SK-N-SH treated with all-trans-retinoic acid at 6 μM for 48 hours (cell line): ENCODE data around the gene SUPT3H.

Experiments
- ATAC-seq: fragments of 200-7000 bp; cut with Tn5 transposase; 3 replicates; pipeline ENCODE4 v1.9.1; 2020; ENCODE audit warnings: mild to moderate bottlenecking, moderate library complexity
- ARNTL ChIP-seq: fragments of 450-650 bp; formaldehyde crosslinking; IDR thresholded peaks from 2 replicates; pipeline ENCODE4 v1.5.0; 2020; ENCODE audit warnings: low read depth, mild to moderate bottlenecking, moderate library complexity, borderline replicate concordance
- BACH2 ChIP-seq: fragments of 250-450 bp; sonication (Bioruptor Pico); IDR thresholded peaks from 2 replicates; pipeline ENCODE4 v1.9.0; 2021; ENCODE audit warnings: mild to moderate bottlenecking, borderline replicate concordance
- CREB5 ChIP-seq: fragments of 250-450 bp; sonication (Bioruptor Pico); IDR thresholded peaks from 2 replicates; pipeline ENCODE4 v1.5.1; 2020; ENCODE audit warnings: low read depth, mild to moderate bottlenecking, moderate library complexity
- CSDC2 ChIP-seq: fragments of 250-450 bp; sonication (Bioruptor Pico); IDR thresholded peaks from 2 replicates; pipeline ENCODE4 v1.5.0; 2020; ENCODE audit warnings: mild to moderate bottlenecking, moderate library complexity
- CSRNP3 ChIP-seq: fragments of 250-450 bp; sonication (Bioruptor Pico); IDR thresholded peaks from 2 replicates; pipeline ENCODE4 v1.5.1; 2021; ENCODE audit warnings: mild to moderate bottlenecking, moderate library complexity
- ESRRG ChIP-seq: fragments of 250-450 bp; sonication (Bioruptor Pico); IDR thresholded peaks from 2 replicates; pipeline ENCODE4 v1.6.1; 2021; ENCODE audit warnings: mild to moderate bottlenecking
- GLIS3 ChIP-seq: fragments of 250-450 bp; sonication (Bioruptor Pico); IDR thresholded peaks from 2 replicates; pipeline ENCODE4 v1.5.0; 2020; ENCODE audit warnings: mild to moderate bottlenecking, moderate library complexity
- ISL1 ChIP-seq: fragments of 250-450 bp; sonication (Bioruptor Pico); IDR thresholded peaks from 2 replicates; pipeline ENCODE4 v2.1.2; 2022; ENCODE audit warnings: mild to moderate bottlenecking, moderate library complexity
- OSR1 ChIP-seq: fragments of 250-450 bp; sonication (Bioruptor Pico); IDR thresholded peaks from 2 replicates; pipeline ENCODE4 v1.8.0; 2022; ENCODE audit warnings: moderate library complexity, mild to moderate bottlenecking, inconsistent platforms
- PATZ1 ChIP-seq: fragments of 250-450 bp; sonication (Bioruptor Pico); IDR thresholded peaks from 2 replicates; pipeline ENCODE4 v1.8.0; 2020; ENCODE audit warnings: mild to moderate bottlenecking, moderate library complexity, borderline replicate concordance
- POU6F1 ChIP-seq: fragments of 250-450 bp; sonication (Bioruptor Pico); IDR thresholded peaks from 2 replicates; pipeline ENCODE4 v1.8.0; 2021; ENCODE audit warnings: low read depth, mild to moderate bottlenecking, moderate library complexity, borderline replicate concordance
- PPARA ChIP-seq: fragments of 250-450 bp; sonication (Bioruptor Pico); IDR thresholded peaks from 2 replicates; pipeline ENCODE4 v1.5.0; 2020; ENCODE audit warnings: mild to moderate bottlenecking, borderline replicate concordance
- RARB ChIP-seq: fragments of 250-450 bp; sonication (Bioruptor Pico); IDR thresholded peaks from 2 replicates; pipeline ENCODE4 v1.8.0; 2021; ENCODE audit warnings: mild to moderate bottlenecking, moderate library complexity
- SNAI2 ChIP-seq: fragments of 250-450 bp; sonication (Bioruptor Pico); IDR thresholded peaks from 2 replicates; pipeline ENCODE4 v1.5.0; 2020; ENCODE audit warnings: mild to moderate bottlenecking, moderate library complexity
- TCF4 ChIP-seq: fragments of 250-450 bp; sonication (Bioruptor Pico); IDR thresholded peaks from 2 replicates; pipeline ENCODE4 v1.8.0; 2021; ENCODE audit warnings: mild to moderate bottlenecking, moderate library complexity, borderline replicate concordance
- TOX ChIP-seq: fragments of 250-450 bp; sonication (Bioruptor Pico); IDR thresholded peaks from 2 replicates; pipeline ENCODE4 v1.8.0; 2021; ENCODE audit warnings: mild to moderate bottlenecking, moderate library complexity, borderline replicate concordance
- TSHZ2 ChIP-seq: fragments of 250-450 bp; sonication (Bioruptor Pico); IDR thresholded peaks from 2 replicates; pipeline ENCODE4 v1.5.0; 2020; ENCODE audit warnings: mild to moderate bottlenecking, moderate library complexity
- ZC3H10 ChIP-seq: fragments of 250-450 bp; sonication (Bioruptor Pico); IDR thresholded peaks from 2 replicates; pipeline ENCODE4 v1.5.1; 2021; ENCODE audit warnings: mild to moderate bottlenecking, moderate library complexity
- ZFP30 ChIP-seq: fragments of 450-650 bp; formaldehyde crosslinking; IDR thresholded peaks from 2 replicates; pipeline ENCODE4 v1.5.0; 2022; ENCODE audit warnings: mild to moderate bottlenecking, moderate library complexity
- ZNF565 ChIP-seq: fragments of 450-650 bp; formaldehyde crosslinking; conservative IDR thresholded peaks from 2 replicates; pipeline ENCODE4 v1.5.0; 2020; ENCODE audit warnings: low read depth, mild to moderate bottlenecking, moderate library complexity
- ZNF70 ChIP-seq: fragments of 450-650 bp; formaldehyde crosslinking; IDR thresholded peaks from 2 replicates; pipeline ENCODE4 v1.5.0; 2020; ENCODE audit warnings: mild to moderate bottlenecking, moderate library complexity
- ZNF8 ChIP-seq: fragments of 450-650 bp; formaldehyde crosslinking; IDR thresholded peaks from 2 replicates; pipeline ENCODE4 v1.5.0; 2020; ENCODE audit warnings: mild to moderate bottlenecking, moderate library complexity

The SUPT3H gene

GRCh38 chr6:44784195-44784594, 593.5 kb downstream of the SUPT3H start:
- TF ChIP-seq ARNTL (CRISPR knock-in tag) (no peak), RARB (CRISPR knock-in tag) (no peak), ZFP30 (no peak), GLIS3 (CRISPR knock-in tag) (no peak), ISL1 (CRISPR knock-in tag) (no peak), CSRNP3 (no peak), ZC3H10 (no peak), ZNF8 (CRISPR knock-in tag) (no peak), TCF4 (CRISPR knock-in tag) (no peak), TOX (CRISPR knock-in tag) (no peak), CSDC2 (no peak), TSHZ2 (CRISPR knock-in tag) (no peak), ZNF70 (CRISPR knock-in tag) (no peak)
- TF ChIP-seq, all 23 proteins: peak for 0
- no peak for ATAC-seq

GRCh38 chr6:44782892-44783291, 594.8 kb downstream of the SUPT3H start:
- TF ChIP-seq CREB5 (CRISPR knock-in tag), result no peak
- no peak for TF ChIP-seq BACH2 (CRISPR knock-in tag)
- TF ChIP-seq ESRRG (CRISPR knock-in tag), result no peak
- no peak for TF ChIP-seq PATZ1 (CRISPR knock-in tag)
- no peak for TF ChIP-seq ISL1 (CRISPR knock-in tag)
- no peak for TF ChIP-seq RARB (CRISPR knock-in tag)
- TF ChIP-seq CSDC2, result no peak
- TF ChIP-seq OSR1 (CRISPR knock-in tag), result no peak
- no peak for TF ChIP-seq SNAI2 (CRISPR knock-in tag)
- no peak for TF ChIP-seq ZNF8 (CRISPR knock-in tag)
- TF ChIP-seq POU6F1, result no peak
- no peak for TF ChIP-seq GLIS3 (CRISPR knock-in tag)
- no peak for TF ChIP-seq ZC3H10
- TF ChIP-seq ZNF565 (CRISPR knock-in tag), result no peak
- no peak for TF ChIP-seq ZNF70 (CRISPR knock-in tag)
- no peak for TF ChIP-seq TCF4 (CRISPR knock-in tag)
- no peak for TF ChIP-seq ARNTL (CRISPR knock-in tag)
- ATAC-seq, result no peak

- ATAC-seq, result peak; percentile 56
- TF ChIP-seq ZNF8 (CRISPR knock-in tag) (no peak), PPARA (CRISPR knock-in tag) (no peak), POU6F1 (no peak), PATZ1 (CRISPR knock-in tag) (no peak), ZFP30 (no peak), CREB5 (CRISPR knock-in tag) (no peak), CSDC2 (no peak), SNAI2 (CRISPR knock-in tag) (no peak), ZC3H10 (no peak)
These were observed 595.7 kb downstream of the SUPT3H start for GRCh38 chr6:44781912-44782597.
